ENCODE measurements around the gene MPST. TPM values are rescaled to one million over a fixed set of nuclear protein-coding genes. Genes with fewer than 3 reads are reported as not detected.

The MPST gene
- total RNA-seq, 2 experiments from 2014 or later, result 1.7 to 1.8 TPM

DNA sequence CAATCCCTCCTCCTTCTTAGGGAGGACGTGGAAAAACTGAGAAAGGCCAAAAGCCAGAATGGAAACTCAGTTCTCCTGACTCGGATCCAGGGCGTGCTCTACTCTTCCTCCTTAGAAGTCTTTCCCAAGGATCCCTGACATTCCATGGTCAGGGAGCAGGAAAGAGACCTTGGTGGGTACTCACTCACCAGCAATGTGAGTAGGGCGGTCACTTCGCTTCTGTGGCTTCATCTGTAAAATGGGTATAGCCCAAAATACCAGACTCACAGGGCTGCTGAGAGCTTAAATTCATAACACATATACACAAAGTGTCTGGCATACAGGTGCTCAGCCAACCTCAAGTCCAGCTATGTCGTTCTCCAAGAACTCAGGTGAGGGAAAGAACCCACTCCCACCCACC lies 31.4 kb downstream of the MPST start:
- no peak for TF ChIP-seq CTCF (IDR thresholded peaks at IDR 0.05)
- peaks cover 12% of the 10 kb centered on the region for H3K36me3 Mint-ChIP-seq (ENCODE audit: low read depth)

DNA sequence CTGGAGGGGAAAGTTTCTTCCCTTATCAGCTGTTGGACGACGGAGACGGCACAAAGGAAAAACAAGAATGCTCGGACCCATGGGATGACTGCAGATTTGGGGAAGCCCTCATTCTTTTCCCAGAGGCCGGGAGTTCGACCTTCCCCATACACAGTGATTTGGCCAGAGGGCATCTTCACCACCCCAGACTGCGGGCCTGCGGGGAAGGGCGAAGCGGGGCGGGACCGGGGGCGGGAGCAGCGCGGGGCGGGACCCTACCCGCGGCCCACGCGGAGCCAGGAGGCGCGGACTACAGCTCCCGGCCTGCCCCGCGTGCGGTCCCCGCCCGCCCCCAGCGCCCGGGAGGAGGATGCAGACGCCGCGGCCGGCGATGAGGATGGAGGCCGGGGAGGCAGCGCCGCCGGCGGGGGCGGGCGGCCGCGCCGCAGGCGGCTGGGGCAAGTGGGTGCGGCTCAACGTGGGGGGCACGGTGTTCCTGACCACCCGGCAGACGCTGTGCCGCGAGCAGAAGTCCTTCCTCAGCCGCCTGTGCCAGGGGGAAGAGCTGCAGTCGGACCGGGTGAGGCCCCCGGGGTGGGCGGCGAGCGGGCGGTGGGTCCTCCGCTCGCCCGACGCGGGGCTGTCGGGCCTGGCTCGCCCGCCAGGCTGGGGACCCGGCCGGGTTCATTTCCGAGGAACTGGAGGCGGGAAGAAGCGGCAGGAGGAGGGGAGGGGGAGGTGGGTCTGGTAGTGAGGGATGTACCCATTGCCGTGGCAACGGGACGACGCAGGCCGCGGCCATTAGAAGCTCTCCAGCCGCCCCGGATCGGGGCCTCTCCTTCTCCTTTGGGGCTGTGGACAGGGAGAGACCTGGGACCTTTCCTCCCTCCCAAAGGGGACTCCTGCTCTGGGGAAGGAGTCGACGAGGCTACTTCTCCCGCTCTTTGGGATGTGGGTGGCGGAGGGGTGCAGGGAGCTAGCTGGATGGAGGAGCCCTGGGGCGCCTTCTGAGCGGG lies 32.1 kb downstream of the MPST start, which contains the start of gene KCTD17:
Gene KCTD17 (plus strand): TSS at position 352 of the 995 bp plus-strand sequence. CDS start 19 bp downstream, at position 371.
- no peak within 1 kb of the TSS for H3K27ac ChIP-seq (ENCODE audit: low read depth in 1 of 2, low read length in 2 of 2)
- peak within 1 kb of the TSS; percentile 57 for H3K4me3 ChIP-seq (ENCODE audit: low read length)
- H3K4me1 ChIP-seq (ENCODE audit: insufficient read depth, low read length), result peaks cover 28% of the 10 kb centered on the region
- H3K9me3 Mint-ChIP-seq, result no peaks in the 10 kb centered on the region
- H3K27me3 Mint-ChIP-seq, result no peaks in the 10 kb centered on the region
- intact Hi-C loops (cut with DNase I, micrococcal nuclease), result loop anchor here in 1 of 2 experiments (1.0 kb wide), 1 partner anchor 275 kb away; the partner anchor contains the start of gene IFT27
- no peaks in the 10 kb centered on the region for H3K27me3 ChIP-seq (ENCODE audit: control insufficient read depth in 1 of 2, insufficient read depth in 2 of 2, low read length in 2 of 2)
- peak within 1 kb of the TSS; percentile 69 for H3K27ac Mint-ChIP-seq
- no peaks in the 10 kb centered on the region for H3K9me3 ChIP-seq (ENCODE audit: control insufficient read depth in 1 of 2, insufficient read depth in 1 of 2, low read length in 2 of 2)
- H3K4me1 Mint-ChIP-seq (ENCODE audit: low read depth), result peaks cover 5% of the 10 kb centered on the region
- TF ChIP-seq CTCF (IDR thresholded peaks at IDR 0.05), result no peak
- DNase-seq, result peak; percentile 39 to 87 (median 72)
- peaks cover 13% of the 10 kb centered on the region for H3K36me3 ChIP-seq (ENCODE audit: insufficient read depth, low read length)
- ChIA-PET CTCF (interaction anchor here (1.3 kb wide), 1 partner anchor 70 kb away, joined by 5 read pairs; no protein-coding TSS in a partner anchor), POLR2A (interaction anchor here (1.4 to 1.7 kb wide), 6 partner anchors 12 to 276 kb away, joined by 3 to 9 read pairs (median 6); partner anchors contain the start of gene IFT27)
- ATAC-seq (ENCODE audit: poor library complexity), result peak; percentile 99
- H3K4me3 Mint-ChIP-seq, result peak within 1 kb of the TSS; percentile 88
- H3K36me3 Mint-ChIP-seq (ENCODE audit: low read depth), result peaks cover 17% of the 10 kb centered on the region

More for the DNA sequence above, 31.4 kb downstream of the MPST start:
- Mint-ChIP-seq H3K4me1 (ENCODE audit: low read depth) (peaks cover 5% of the 10 kb centered on the region), H3K27me3 (no peaks in the 10 kb centered on the region), H3K4me3 (peak overlapping the region; percentile 70), H3K9me3 (no peaks in the 10 kb centered on the region), H3K27ac (no peak overlapping the region)
- Histone ChIP-seq H3K4me1 (ENCODE audit: insufficient read depth, low read length) (peaks cover 28% of the 10 kb centered on the region), H3K4me3 (ENCODE audit: low read length) (no peak overlapping the region), H3K9me3 (ENCODE audit: control insufficient read depth in 1 of 2, insufficient read depth in 1 of 2, low read length in 2 of 2) (no peaks in the 10 kb centered on the region), H3K36me3 (ENCODE audit: insufficient read depth, low read length) (peaks cover 9% of the 10 kb centered on the region), H3K27ac (ENCODE audit: low read depth in 1 of 2, low read length in 2 of 2) (no peak overlapping the region), H3K27me3 (ENCODE audit: control insufficient read depth in 1 of 2, insufficient read depth in 2 of 2, low read length in 2 of 2) (no peaks in the 10 kb centered on the region)
- intact Hi-C loops (cut with DNase I, micrococcal nuclease), result loop anchor here in 1 of 2 experiments (1.0 kb wide), 1 partner anchor 275 kb away; the partner anchor contains the start of gene IFT27
- POLR2A ChIA-PET, result interaction anchor here (1.4 to 1.7 kb wide), 5 partner anchors 13 to 275 kb away, joined by 3 to 9 read pairs (median 6); partner anchors contain the start of gene IFT27
- CTCF ChIA-PET, result interaction anchor here (1.3 kb wide), 1 partner anchor 71 kb away, joined by 5 read pairs; no protein-coding TSS in a partner anchor
- ATAC-seq (ENCODE audit: poor library complexity), result no peak
- DNase-seq, result no peak

Measured in CD4-positive, alpha-beta T cell (primary cell).